Stimulated activated CD4-positive, alpha-beta T cell treated with anti-CD3 and anti-CD28 coated beads, Interleukin-12 subunit alpha, Interleukin-12 subunit beta, amount 100 ng/mL, for 48 hours (primary cell): ENCODE results near the gene TFCP2L1.

Source experiments
- DNase-seq, 3 donors: peaks; one replicate each; pipeline ENCODE4 v3.0.0-alpha.2; 2020; ENCODE audit warnings: low read depth in 2 of 3, low spot score in 1 of 3

Gene TFCP2L1

GRCh38 chr2:121243821-121244460 lies 41.1 kb downstream of the TFCP2L1 start:
- DNase-seq = no peak

DNA sequence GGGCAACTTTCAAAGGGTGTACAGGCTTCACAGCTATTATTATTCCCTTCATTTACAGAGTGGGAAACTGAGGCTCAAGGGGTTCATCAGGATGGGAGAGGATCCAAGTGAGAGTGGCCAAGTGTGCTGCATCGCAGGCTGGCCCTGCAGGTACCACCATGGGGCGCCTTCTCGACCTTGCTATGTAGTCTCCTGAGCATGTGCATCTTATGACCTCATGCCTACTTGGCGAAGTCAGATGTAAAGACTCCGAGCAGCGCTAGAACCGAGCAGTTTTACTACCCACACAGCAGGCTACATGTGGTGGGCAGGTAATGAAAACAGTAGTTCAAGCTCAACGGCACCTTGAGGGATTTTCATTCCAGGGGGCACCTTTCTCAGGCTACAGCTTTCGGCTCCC lies 42.0 kb downstream of the TFCP2L1 start:
- no peak for DNase-seq

DNA sequence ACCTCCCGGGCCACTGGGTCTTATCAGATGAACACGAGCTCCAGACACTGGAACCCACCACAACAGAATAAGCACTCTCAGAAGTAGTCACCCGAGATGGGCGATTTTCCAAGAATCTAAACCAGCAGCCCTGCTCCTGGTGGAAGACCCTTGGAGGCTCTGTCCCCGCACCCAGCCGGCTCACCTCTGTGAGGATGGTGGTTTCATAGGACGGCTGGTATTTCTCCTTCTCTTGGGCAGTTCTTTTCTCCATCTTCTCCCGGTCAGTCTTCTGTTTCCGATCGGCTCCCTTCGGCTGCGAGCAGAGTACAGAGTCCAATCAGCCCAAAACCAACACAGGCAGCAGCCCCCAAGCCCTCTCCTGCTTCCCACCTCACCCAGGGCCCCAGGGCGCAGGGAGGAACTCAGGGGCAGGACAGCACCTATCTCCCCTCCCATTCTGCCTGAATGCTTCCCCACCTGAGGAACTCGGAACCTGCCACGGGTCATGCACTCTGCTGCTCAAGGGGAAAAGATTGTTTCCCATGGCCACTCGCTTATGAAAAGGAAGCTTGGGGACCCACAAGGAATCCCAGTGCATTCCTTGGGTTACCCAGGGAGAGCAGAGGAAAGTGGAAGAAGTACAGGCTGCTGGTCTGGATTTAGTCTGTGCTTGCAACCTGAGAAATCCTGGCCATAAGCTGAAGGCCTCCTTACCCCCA lies 42.7 kb downstream of the TFCP2L1 start:
- no peak for DNase-seq

DNA sequence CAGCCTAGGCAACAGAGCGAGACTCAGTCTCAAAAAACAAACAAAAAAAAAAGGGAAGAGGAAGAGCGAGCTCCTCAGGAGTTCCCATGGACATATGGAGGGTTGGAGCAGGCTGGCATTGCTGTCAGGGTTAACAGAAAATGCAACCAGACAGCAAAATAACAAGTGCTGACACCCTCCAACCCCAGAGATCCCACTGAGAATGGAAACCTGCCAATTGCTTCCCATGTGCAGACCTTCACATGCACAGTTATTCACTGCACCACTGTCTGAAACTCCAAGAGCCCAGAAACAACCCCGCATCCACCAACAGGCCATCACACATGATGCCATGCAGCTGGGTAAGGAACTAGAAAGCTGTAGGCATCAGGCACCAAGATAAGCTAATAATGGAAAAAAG lies 43.5 kb downstream of the TFCP2L1 start:
- no peak for DNase-seq

DNA sequence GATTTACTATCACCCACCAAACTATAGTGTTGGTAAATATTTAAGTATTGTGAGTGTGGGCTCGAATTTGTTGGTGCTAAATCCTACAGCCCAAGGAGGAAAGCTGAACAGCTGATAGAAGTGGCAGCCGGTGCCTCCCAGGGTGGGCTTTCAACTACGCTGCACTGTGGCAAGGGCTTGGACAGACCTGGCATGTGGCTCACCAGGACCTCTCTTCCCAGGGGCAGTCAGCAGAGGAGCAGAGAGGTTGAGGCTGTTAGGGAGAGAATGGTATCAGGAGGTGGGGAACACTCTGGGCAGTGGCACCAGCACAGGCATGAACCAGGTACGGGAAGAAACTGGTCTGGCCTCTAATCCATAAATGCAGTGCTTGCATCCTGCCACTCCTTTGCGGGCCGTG lies 44.6 kb downstream of the TFCP2L1 start:
- DNase-seq = no peak

GRCh38 chr2:121239969-121240368 lies 45.0 kb downstream of the TFCP2L1 start:
- no peak for DNase-seq

DNA sequence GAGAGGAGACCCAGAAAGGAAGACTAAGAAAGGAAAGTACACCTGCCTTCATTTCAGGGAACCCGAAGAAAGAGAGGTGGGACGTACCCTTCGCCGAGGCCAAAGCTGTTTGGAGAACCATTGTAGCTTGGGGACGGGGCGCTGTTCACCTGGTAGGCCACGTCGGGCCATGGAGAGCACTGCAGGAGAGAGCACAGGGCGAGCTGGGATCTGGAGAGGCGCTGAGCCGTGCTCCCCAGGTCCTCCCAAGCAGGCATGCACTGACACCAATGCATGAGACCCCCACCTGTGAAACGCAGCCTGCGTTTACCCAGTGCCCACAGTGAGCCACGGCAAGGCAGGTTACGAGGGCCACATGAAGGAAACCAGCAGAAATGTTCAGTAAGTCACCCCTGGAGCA lies 45.5 kb downstream of the TFCP2L1 start:
- no peak for DNase-seq

DNA sequence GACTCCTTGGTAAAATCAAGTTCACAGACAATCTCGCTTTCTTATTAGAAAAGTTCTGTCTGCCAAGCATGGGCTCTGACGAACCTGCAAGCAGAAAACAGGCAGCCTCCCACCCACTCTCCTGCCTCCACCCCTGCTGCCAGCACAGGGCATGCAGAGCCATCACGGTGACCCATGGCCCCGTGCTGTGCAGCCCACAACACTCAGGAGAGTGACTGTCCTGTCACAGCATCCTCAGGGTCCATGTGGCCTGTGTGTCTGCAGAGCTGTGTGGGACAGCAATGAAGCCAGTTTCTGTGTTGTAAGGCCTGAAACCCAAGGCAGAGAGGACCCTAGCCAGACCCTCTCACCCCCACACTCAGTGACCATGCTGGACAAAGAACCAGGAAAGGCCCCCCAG lies 46.2 kb downstream of the TFCP2L1 start:
- DNase-seq = no peak

GRCh38 chr2:121237980-121238665 lies 46.9 kb downstream of the TFCP2L1 start:
- DNase-seq = no peak

DNA sequence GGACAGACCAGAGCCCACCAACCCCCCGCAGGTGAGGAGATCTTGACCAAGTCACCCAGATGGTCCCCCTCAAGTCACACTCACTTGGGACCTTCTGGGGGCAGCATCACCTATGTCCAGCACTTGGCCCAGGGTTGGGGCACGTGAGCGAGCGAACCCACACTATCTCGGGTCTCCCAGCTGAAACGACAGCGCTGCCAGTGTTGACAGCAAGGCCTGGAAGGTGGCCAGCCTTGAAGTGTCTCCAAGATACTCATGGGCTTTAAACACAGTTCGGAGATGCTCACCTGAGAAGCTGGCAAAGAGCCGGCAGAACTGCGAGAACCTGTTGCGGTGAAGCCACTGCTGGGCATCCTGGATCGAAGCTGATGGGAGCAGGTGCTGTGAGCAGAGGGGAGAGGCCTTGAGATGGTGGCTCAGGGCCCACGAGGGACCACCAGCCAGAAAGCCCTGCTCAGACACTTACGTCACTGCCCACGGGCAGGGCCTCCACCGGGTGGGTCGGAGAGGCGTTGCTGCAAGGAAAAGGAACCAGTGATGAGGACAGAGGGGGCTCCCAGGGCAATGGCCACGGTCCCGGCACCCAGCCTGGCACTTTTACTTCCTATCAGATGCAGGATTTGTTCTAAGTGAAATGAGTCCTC lies 47.5 kb downstream of the TFCP2L1 start:
- DNase-seq = no peak

DNA sequence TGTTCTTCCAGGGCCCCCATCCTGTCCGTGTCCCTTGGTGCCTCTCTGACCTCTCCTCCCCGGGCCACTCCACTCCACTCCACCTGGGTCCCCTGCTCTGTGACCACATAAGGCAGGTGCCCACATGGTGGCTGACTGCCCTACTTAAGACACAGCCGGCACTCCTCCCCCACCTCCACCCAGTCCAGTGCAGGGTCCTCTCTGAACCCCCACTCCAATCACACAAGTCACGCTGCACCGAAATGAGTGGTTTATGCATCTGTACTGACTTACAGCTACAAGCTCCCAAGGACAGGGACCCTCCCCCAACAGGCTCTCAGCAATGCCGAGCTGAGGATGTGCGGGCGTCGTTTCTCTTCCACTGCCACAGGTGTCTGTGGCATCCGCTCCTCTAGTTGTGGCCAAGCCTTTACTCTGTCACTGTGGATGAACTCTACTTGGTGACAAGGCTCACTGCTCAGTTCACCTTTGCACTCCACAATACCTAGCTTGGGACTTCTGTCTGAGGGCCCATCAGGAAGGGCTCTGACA lies 48.3 kb downstream of the TFCP2L1 start:
- no peak for DNase-seq

- no peak for DNase-seq
These were observed 48.8 kb downstream of the TFCP2L1 start for GRCh38 chr2:121236101-121236640.

- no peak for DNase-seq
These were observed 49.5 kb downstream of the TFCP2L1 start for GRCh38 chr2:121235542-121235941.

DNA sequence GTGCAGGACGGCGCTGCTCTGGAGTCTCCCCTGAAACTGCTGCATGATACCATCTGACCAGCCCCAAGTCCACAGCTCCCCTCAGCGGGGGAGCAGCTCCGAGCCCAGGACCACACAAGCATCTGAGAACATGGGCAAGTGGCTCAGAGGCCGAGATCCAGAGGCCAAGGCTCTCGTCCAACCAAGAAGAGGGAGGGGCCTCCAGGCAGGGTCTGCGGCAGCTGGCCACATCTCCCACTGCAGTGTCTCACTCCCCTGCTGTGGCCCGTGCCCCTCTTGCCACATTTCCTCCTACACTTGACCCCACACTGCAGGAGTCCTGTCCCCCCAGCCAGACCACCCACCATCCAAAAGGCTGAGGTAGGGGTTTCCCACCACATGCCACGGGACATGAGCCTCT lies 50.2 kb downstream of the TFCP2L1 start:
- DNase-seq = no peak

- DNase-seq = no peak
These were observed 50.9 kb downstream of the TFCP2L1 start for GRCh38 chr2:121234144-121234543.

- DNase-seq = no peak
These were observed 51.4 kb downstream of the TFCP2L1 start for GRCh38 chr2:121233486-121234110.

GRCh38 chr2:121232626-121233265 lies 52.3 kb downstream of the TFCP2L1 start:
- DNase-seq = no peak

GRCh38 chr2:121231385-121232000 lies 53.5 kb downstream of the TFCP2L1 start:
- DNase-seq = no peak

- no peak for DNase-seq
These were observed 56.5 kb downstream of the TFCP2L1 start for GRCh38 chr2:121228521-121228920.
